HL-60/S4 treated with retinoic acid at 250 ng/mL for 4 days and 3 days (cell line): ENCODE results near the gene FAM20C.

ENCODE experiments used
- in situ Hi-C: fragments of 300-500 bp; cut with MboI; formaldehyde crosslinking; loops from 2 replicates; pipeline ENCODE4 v1.7.0; 2022; ENCODE audit warnings: low sequenced_read_pairs

The FAM20C gene

DNA sequence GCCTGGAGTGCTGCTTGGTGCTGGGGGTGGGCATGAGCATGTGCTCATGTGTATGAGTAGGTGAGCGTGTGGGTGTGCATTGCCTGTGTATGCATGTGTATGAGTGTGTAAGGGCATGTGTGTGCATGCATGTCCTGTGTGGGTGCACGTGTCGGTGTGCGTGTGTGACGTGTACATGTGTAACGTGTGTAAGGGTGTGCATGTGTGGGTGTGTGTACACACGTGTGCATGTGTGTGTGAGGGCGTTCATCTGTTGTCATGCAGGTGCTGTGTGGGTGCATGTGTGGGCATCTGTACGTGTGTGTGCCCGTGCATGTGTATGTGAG is 30.3 kb downstream of the FAM20C start:
- in situ Hi-C loops, result no loop called here

DNA sequence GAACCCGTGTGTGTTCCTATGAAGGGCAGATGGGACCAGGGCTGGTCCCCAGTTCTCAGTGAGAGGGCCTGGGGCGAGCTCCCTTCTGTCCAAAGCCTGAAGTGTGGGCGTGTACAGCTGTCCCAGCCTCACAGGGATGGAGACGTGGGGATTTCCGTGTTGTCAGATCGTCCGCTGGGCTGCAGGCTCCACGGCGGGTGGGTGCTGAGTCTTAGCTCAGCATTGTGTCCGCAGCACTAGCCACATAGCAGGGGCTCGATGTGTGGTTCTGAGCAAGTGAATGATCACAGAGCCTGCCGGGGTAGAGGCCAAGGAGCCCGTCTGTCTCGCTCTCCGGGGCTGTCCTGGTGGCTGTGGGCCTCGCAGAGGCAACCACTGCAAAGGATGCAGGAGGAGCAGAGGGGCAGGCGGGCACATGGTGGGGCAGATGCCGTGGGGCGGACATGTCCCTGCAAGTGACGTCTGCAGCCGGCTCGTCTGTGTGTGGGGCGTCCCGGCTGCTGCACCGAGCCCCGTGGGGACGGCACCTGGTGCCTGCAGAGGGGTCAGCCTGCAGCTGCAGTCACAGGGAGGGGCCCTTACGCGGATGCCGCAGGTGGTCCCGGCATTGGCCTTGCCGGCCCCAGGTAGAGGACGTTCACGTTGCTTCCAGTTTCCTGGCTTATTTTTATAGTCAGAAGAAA is 30.9 kb downstream of the FAM20C start:
- in situ Hi-C loops, result no loop called here

DNA sequence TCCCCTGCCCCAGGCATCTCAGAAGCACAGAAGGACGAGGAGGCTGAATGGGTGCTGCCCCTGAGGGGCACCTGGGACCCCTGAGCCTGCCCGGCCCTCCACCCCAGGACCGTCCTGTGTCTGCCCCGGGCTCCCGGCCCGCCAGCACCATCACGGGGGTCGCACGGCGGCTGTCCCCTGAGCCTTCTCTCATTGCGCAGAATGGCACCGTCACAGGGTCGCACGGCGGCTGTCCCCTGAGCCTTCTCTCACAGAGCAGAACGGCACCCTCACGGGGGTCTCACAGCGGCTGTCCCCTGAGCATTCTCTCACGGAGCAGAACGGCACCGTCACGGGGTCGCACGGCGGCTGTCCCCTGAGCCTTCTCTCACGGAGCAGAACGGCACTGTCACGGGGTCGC is 31.5 kb downstream of the FAM20C start:
- in situ Hi-C loops, result no loop called here

DNA sequence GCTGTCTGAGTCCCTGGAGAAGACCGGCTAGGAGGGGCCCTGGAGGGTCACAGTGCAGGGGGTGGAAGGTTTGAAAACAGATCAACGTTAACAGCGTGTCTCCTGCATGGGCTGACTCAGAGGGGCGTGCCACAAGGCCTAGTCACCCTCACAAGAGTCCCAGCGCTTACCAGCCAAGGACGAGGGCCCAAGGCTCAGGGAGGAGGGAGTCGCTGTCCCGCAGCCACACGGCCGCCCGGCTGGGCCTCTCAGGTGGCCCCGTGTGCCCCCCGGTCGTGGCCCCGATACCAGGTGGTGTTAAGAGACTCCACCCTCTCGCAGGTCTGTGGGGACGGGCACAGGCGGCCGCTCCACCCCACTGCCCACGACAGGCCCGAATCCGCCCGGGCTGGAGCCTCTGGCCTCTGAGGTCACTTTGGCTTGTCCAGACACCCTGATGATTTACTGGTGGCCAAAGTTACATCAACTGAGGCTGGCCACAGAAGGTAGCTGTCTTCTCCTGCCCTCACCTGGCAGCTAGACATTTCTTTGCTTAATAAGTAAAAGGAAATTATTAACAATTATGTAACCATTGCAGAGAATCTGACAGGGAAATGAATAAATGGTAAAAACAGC is 34.0 kb downstream of the FAM20C start:
- in situ Hi-C loops, result no loop called here

DNA sequence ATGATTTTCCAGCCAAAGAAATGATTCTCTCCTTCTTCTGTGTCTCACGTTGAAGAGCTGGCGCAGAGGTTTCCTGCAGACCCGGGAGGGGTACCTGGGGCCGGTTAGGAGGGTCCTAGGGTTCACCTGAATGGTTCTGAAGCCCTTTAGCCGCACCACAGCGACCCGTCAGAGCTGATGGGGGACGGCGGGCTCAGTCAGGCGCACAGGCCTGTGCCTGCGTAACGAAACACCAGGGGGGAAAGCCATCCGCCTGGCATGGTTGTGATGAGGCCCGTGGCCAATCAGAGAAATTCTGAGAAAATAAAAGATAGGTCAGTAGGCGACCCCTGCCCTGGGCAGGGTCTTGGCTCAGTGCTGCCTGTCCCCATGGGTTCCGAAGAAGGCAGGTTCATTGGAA is 35.6 kb downstream of the FAM20C start:
- in situ Hi-C loops, result no loop called here

DNA sequence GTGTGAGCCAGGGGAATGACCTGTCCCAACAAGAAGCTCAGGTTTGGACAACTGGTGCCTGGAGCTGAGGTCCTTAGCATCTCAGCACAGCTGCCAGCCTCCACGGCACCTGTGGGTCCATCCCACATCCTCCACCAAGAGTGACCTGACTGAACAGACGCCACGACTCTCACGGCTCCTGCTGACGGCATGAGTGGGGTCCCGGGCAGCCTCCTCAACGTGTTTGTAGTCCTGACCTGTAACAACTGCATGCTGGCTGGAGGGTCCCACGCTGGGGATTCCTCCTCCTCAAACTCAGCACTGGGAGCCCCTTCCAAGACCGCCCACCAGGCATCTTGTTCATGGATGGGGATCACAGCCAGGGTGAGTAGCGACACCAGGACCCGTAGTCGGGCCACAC is 36.2 kb downstream of the FAM20C start:
- in situ Hi-C loops, result no loop called here

DNA sequence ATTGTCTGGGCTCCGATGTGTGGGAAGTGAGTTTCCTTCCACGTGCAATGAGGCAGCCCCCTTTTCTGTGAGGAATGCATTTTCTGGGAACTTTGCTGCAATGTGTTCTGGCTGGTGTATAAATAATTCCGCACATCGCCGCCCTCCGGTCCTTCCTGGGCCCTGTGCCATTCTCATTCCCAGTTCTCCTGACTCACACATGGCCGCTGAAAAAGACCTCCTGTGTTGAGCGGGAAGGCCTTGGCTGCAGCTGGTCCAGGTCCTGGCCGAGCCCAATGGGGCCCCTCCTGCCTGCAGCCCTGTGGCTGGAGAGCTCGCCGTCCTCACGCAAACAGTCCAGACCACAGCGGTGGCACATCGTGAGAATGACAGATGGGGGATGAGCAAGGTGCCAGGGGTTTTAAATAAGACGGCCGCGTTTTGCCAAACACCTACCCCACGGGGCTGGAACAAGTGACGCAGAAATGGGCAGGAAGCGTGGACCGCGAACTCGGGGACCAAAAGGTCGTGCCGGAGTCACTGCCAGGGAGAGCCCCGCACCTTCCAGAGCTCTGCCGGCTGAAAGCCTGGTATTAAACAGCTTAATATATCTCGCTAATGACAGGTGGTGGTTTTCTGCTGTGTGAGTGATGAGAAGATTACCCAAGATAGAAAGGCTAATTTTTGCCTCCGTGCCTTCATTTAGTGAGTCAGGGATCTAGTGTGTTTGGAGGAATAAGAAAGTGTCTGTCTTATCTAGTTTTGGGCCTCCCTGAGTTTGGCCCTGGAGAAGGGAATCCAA is 37.0 kb downstream of the FAM20C start:
- in situ Hi-C loops, result no loop called here

DNA sequence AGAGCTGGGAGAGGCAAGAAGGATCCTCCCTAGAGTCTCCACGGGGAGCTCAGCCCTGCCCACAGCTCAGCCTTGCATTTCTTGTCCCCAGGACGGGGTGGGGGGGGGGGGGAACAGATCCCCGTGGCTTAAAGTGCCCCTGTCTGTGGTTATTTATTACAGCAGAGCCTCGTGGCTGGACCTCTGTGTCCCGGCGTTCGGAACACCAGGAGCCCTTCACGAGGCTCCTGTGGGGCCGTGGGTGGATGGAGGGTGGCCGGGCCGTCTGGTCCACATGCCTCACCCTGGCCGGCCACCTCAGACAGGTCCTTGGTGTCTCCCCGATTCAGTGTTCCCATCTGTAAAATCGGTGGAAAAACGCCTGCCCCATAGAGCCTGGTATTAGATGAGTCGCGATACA is 37.9 kb downstream of the FAM20C start:
- in situ Hi-C loops, result no loop called here

DNA sequence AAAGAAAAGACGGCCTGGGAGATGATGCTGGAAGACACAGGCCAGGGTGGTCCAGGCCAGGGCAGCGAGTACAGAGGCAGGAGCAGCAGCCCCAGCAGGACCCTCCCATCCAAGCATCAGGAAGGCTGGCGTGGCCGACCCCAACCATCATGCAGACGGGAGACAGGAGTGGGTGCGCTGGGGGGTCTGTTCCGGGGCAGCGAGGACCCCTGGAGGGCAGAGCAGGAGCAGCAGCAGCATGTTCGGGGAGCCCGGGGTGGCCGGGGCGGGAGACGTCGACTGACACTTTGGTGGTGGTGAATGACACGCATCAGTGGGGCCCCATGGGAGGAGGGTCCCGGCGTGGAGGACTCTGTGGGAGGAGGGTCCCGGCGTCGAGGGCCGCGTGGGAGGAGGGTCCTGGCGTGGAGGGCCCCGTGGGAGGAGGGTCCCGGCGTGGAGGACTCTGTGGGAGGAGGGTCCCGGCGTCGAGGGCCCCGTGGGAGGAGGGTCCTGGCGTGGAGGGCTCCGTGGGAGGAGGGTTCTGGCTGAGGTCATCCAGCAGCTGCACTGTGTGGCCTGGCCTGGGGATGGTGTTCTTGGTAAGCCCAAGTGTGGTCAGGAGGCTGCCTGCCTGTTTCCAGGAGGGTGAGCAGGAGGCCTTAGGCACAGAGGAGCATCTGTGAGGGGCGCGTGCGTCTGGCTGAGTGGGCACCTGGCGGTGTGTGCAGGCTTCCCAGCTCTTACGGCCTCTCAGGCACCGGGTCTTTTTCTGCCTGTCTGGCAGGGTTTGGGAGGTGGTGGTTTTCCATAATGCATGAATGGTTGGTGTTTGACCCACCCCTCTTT is 38.9 kb downstream of the FAM20C start:
- in situ Hi-C loops, result no loop called here

DNA sequence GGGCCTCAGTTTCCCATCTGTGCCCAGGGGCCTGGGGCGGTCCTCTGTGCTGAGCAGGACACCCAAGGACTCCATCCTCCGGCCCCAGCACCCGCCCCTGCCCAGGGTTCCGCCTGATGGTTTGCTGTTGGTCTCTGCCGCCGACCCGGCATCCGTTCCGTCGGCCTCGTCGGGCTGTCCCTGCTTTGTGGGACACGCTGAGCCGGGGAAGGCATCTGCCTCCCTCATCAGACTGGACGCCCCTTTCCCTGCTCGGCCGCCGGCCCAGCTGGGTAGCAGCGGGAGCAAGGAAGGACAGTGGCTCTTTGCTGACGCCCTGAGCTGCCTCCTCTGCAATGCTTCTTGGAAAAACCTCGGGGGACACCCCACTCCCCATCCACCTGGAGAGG is 39.5 kb downstream of the FAM20C start:
- in situ Hi-C loops, result no loop called here

DNA sequence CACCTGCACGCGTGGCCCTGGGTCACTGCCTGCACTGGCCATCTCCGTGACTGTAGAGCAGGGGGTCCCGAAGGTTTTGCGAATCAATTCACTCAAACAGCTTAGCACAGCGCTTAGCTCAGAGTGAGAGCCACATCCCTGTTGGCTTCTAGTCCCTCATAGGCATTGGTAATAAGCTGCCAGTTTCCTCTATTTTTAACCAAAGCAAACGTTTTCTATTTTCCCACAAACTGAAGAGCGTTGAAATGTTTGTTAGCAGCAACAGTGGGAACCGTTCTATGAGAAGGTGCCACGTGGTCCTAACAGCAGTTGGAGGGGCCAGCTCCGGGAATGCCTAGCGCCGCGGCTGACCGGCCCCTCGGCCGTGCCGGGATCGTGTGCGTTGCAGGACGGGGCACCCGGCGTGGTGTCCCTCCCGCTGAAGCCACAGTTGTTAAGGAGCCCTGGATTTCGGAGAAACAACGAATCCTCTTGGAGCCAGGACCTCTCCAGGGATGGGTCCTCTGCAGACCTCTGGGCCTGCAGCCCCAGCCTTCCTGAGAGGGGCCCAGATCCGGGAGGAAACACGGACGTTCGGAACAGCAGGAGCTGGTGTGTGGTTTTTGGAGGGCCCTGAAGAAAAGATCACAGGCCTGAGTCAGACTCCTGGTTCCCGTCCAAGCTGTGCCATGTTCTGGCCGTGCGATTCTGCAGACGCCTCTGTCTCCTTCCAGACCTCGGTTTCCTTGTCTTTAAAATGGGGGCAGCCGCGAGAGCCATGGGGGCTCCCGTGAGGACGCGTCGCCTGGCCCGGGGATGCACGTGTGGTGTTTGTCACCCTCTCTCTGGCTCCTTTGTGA is 40.3 kb downstream of the FAM20C start:
- in situ Hi-C loops, result no loop called here

DNA sequence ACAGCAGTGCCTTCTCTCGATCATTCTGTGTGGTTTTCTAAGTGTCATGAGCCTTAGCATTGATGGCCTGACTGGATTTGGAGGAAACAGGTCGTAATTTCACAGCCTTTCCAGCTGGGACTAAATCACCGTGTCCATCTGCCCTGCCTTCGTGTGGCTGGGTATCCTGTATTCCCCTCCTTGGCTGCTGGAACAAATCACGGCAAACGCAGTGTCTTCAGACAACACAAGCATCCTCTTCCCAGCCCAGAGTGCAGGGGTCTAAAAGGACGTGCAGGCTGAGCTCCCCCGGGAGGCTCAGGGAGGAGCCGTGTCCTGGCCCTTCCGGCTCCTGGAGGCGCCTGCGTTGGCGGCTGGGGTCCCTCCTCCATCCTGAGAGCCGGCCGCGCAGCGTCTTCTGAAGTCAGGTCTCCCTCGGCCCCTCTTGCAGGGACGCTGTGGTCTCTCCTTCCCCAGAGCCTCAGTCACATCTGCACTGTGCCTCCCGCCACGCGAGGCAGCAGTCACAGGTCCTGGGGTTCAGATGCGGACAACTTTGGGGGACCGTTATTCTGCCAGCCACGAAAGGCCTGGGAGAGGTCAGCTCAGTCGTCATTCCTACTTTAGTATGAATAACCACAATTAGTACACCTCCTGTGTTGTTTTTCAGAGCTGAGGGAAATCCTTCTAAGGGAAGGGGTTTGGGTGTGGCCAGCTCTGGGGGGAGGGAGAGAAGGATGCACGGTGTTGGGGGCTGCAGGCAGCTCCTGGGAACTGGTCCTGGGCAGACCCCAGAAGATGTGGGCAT is 41.1 kb downstream of the FAM20C start:
- in situ Hi-C loops, result no loop called here

DNA sequence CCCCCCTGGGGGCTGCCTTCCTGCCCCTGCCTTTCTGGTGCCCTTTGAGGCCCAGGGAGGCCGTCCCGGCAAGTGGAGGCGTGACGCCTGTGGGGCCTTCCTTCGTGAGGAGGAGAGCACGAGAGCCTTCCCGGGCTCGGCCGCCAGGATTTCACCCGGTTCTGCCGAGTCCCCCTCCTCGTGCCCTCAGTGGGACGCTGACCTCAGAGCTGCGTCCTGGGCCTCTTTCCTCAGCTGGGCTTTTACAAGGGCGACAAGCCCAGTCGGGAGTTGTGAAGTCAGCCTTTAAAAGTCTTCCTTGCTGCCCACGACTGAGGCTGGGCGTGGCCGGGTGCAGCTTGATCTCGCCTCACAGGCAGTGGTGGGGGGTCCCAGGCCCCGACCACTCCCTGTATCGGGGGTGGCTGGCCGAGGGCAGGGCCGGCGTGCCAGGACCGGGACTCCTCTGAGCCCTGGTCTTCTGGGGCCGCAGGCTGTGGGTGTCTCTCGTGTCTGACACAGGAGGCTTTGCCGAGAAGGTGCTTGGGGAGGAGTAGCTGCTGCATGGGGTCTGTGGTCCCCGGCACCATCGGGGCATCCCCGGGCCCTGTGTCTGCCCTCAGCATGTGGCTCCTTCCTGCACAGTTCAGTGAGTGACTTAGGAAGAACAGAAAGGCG is 41.8 kb downstream of the FAM20C start:
- in situ Hi-C loops, result no loop called here

DNA sequence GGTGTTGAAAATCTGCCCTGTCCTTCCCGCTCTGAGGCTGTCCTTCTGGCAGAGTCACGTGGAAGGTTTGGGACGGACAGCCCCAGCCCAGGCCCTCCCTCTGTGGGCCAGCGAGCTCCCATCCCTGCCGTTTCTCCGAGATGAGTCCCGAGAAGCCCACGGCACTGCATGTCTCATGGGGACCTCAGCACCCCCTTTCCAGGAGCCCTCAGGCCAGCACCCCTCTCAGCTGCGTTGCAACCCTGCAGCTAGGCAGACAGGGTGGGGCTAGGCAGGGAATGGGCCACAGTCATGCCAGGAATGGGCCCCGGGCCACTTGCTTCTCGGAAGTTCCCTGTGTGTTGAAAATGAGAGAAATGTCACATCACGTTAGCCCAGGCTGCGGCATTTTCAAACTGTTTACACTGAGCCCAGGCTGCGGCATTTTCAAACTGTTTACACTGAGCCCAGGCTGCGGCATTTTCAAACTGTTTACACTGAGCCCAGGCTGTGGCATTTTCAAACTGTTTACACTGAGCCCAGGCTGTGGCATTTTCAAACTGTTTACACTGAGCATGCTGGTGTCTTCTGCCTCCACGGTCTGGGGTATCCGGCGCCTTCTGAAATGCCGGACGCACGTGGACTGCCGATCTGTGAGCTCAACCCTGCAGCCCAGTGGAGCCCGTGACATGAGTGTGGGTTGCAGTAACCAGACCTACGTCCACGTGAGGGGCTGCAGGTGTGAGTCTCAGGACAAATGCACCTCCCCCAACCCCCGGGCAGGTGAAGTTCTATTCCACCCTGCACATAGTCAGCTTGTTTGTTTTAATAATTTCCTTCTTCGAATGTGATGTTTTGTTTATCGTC is 42.6 kb downstream of the FAM20C start:
- in situ Hi-C loops, result no loop called here

DNA sequence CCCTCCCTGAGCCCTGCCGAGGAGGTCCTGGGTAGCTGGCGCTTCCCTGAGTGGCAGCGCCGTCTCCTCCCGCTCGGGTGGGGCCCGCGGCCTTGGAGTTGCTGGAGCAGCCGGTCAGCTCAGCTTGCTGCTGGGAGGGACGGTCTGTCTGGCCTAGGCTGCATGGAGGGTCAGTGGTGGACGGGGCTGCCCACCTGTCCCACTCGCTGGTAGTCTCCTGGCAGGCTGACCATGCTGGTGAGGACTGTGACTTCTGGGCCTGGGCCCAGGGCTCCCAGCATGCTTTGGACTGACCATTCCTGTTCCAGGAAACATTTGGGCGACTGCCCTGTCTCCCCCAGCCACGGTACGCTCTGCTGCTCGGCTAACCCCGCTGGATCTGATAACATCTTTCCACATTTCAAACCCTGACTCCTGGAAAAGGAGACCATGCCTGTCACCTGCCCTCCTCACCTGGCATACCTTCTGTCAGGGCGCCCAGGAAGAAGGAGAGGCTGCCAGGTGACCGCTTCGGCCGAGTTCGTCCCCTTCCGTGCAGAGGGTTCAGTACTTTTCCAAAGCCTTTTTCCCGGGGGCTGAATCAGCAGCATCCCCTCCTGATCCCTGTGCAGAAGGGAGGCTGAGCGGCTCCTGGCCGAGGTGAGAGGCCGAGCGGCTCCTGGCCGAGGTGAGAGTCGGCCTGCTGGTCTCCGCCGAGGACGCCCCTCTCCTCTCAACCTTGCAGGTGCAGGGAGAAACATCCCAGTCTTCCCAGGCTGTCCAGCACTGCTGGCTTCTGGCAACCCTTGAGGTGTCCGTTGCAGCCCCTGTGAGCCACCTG is 43.4 kb downstream of the FAM20C start:
- in situ Hi-C loops, result no loop called here

DNA sequence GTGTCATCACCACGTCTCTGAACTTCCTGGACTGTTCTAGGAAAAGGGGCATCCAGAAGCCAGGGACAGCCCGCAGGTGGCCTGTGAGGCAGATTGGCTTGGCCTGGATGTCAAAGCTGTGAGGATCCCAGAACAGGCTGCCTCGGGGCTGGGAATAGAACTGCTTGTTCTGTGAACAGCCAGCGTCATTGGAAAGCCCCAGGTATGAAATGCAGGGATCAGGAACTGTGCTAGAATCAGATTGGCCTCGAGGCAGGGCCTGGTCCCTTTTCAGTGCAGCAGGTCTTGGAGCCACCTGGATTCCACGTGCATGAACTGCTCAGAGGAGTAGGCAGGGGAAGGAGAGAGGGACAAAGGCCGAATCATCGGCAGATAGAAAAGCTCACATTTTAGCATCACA is 44.6 kb downstream of the FAM20C start:
- in situ Hi-C loops, result no loop called here

DNA sequence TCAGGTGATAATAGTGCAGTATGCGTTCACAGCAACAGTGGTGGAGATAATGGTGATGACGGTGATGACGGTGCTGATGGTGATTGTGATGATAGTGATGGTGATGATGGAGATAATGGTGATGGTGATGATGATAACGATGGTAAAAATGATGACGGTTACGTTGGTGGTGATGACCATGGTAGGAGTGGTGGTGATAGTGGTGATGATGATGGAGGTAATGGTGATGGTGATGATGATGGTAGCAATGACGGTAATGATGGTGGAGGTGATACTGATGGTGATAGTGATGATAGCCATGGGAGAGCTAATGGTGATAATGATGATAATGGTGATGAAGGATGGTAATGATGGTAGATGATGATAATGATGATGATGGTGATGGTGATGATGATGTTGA is 45.0 kb downstream of the FAM20C start:
- in situ Hi-C loops, result no loop called here
